Heart left ventricle (tissue), 13 donors: ENCODE results near the gene HLA-C.

Source experiments
- POLR2A ChIP-seq, 2 donors: fragments of 450-650 bp; IDR thresholded peaks; one replicate each; pipeline ENCODE4 v1.6.1; 2017; ENCODE audit warnings: antibody characterized with exemption in 2 of 2, mild to moderate bottlenecking in 2 of 2, moderate library complexity in 2 of 2
- TF ChIP-seq, protein P1 (sequence below), 12 donors: fragments of 200-600 bp; sonication (generic) in 4 of 12; IDR thresholded peaks; one replicate each; pipeline versions ENCODE4 v1.5.0 to v1.8.0; 2018 to 2022; ENCODE audit warnings: antibody characterized with exemption in 12 of 12, mild to moderate bottlenecking in 5 of 12
- donor health status: ischemic (EF 13 %, LVEDD 7.1; RV severe dilation, severe dysfunction).
- donor health status: DM: no; HTN: yes; CAD: no.
- donor health status: DM: no; HTN: no; CAD: no.
- donor health status: ischemic (EF 25% LVEDD 6.9; RV normal size, moderate dysfunction).
- donor health status: ischemic (EF 25% LVEDD 5.7; RV mildly dilated, moderate dysfunction).
- donor health status: ischemic (EF 35%, LVEDD 5.7; RV mildly dilated, moderate dysfunction).
- donor health status: nonischemic (EF 11% LVEDD 7.7; RV severe dilation, severe dysfunction).
- donor health status: DM: yes; HTN: yes; CAD: no.
- donor health status: PGD.
- donor health status: ischemic (EF 29% LVEDD 5.4; RV normal size, mild dysfunction).
- donor health status: nonischemic (EF 23%, LVEDD 6.1; RV moderate dilation, normal function).

DNA sequence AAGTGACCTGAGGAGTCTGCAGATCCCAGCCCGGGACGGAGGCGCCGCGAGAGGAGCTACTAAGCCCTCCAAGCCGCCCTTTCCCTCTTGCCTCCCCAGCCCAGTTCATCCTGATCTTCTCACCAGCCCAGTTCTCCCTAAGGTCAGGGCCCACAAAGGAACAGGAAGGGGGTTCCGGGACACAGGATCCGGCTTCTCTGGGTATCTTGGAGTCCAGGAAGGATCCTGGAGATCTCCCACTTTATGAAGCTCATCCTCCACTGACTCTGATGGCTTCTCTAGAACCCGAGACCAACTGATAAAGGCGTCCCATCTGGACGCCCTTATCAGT lies 36.9 kb upstream of the HLA-C start:
- no peak for TF ChIP-seq POLR2A (IDR thresholded peaks at IDR 0.05)
- TF ChIP-seq, protein P1, sequence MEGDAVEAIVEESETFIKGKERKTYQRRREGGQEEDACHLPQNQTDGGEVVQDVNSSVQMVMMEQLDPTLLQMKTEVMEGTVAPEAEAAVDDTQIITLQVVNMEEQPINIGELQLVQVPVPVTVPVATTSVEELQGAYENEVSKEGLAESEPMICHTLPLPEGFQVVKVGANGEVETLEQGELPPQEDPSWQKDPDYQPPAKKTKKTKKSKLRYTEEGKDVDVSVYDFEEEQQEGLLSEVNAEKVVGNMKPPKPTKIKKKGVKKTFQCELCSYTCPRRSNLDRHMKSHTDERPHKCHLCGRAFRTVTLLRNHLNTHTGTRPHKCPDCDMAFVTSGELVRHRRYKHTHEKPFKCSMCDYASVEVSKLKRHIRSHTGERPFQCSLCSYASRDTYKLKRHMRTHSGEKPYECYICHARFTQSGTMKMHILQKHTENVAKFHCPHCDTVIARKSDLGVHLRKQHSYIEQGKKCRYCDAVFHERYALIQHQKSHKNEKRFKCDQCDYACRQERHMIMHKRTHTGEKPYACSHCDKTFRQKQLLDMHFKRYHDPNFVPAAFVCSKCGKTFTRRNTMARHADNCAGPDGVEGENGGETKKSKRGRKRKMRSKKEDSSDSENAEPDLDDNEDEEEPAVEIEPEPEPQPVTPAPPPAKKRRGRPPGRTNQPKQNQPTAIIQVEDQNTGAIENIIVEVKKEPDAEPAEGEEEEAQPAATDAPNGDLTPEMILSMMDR (IDR thresholded peaks at IDR 0.05), result no peak
